Measurements from ENCODE around the gene TRIM17. TPM values are rescaled to one million over a fixed set of nuclear protein-coding genes. Genes with fewer than 3 reads are reported as not detected.

Gene TRIM17
- polyA plus RNA-seq, 1 of the 3 experiments (the other 2 are of a cell fraction), result 1.6 TPM

GRCh38 chr1:228393811-228394570, 22.7 kb downstream of the TRIM17 start:
- WGBS (ENCODE audit: low lambda C conversion rate), result 93% methylated on average over 5 of the region's 9 CpGs
- TF ChIP-seq USF2 (IDR thresholded peaks at IDR 0.05; ENCODE audit: borderline replicate concordance, low read depth, low read length) (no peak), POLR2AphosphoS5 (IDR thresholded peaks at IDR 0.05; ENCODE audit: low read depth, low read length) (0 out of 2 replicates have a peak, but pooled peaks have one; percentile 19)
- no peak overlapping the region for H3K9ac ChIP-seq
- H3F3A ChIP-seq (replicated peaks; ENCODE audit: insufficient read depth), result no peaks in the 10 kb centered on the region
- H3K9me3 ChIP-seq, result no peaks in the 10 kb centered on the region
- no peak overlapping the region for H3K4me2 ChIP-seq
- H3K27ac ChIP-seq (ENCODE audit: low read depth in 2 of 2, low read length in 1 of 2), result no peak overlapping the region
- peaks cover 9% of the 10 kb centered on the region; the same call in 1 of the 2 replicates for H4K20me1 ChIP-seq (ENCODE audit: insufficient read depth)
- DNase-seq, result no peak
- no peaks in the 10 kb centered on the region for H3K9me2 ChIP-seq
- H3K4me1 ChIP-seq (ENCODE audit: control insufficient read depth in 1 of 2, insufficient read depth in 2 of 2, low read depth in 1 of 2, low read length in 1 of 2), result peaks cover 0 to 13% of the 10 kb centered on the region in 2 experiments; a peak in 1 of 4 replicates
- H3K36me3 ChIP-seq (replicated peaks in 1 of 2; ENCODE audit: control insufficient read depth in 1 of 2, insufficient read depth in 2 of 2, low read length in 1 of 2), result peaks cover 0 to 51% of the 10 kb centered on the region in 2 experiments
- ChIA-PET CTCF (interaction anchor here (0.9 to 2.0 kb wide), 3 partner anchors 15 to 227 kb away, joined by 3 to 7 read pairs (median 4); no protein-coding TSS in a partner anchor), POLR2A (interaction anchor here (1.3 kb wide), 1 partner anchor 63 kb away, joined by 5 read pairs; a partner anchor contains a TSS)
- no peak overlapping the region for H3K4me3 ChIP-seq (ENCODE audit: low read depth in 2 of 2, low read length in 1 of 2)
- no peak overlapping the region for H2AFZ ChIP-seq (ENCODE audit: low read depth)
- no peaks in the 10 kb centered on the region for H3K27me3 ChIP-seq (ENCODE audit: insufficient read depth)
- H3K79me2 ChIP-seq (ENCODE audit: insufficient read depth), result no peaks in the 10 kb centered on the region

GRCh38 chr1:228393268-228393701, 23.4 kb downstream of the TRIM17 start:
- H3K4me2 ChIP-seq, result no peak overlapping the region
- WGBS (ENCODE audit: low lambda C conversion rate), result 94% methylated on average over 6 of the region's 8 CpGs

More at GRCh38 chr1:228393268-228393701, 23.4 kb downstream of the TRIM17 start:
- H3K79me2 ChIP-seq (ENCODE audit: insufficient read depth), result no peaks in the 10 kb centered on the region
- H3K9me3 ChIP-seq, result no peaks in the 10 kb centered on the region
- ChIA-PET CTCF (interaction anchor here (1.1 to 2.0 kb wide), 3 partner anchors 11 to 226 kb away, joined by 3 to 7 read pairs (median 4); no protein-coding TSS in a partner anchor), POLR2A (interaction anchor here (1.0 kb wide), 1 partner anchor 63 kb away, joined by 5 read pairs; no protein-coding TSS in a partner anchor)
- H3K36me3 ChIP-seq (replicated peaks in 1 of 2; ENCODE audit: control insufficient read depth in 1 of 2, insufficient read depth in 2 of 2, low read length in 1 of 2), result peaks cover 0 to 47% of the 10 kb centered on the region in 2 experiments
- no peak overlapping the region for H2AFZ ChIP-seq (ENCODE audit: low read depth)
- no peak for DNase-seq
- H3K4me1 ChIP-seq (ENCODE audit: control insufficient read depth in 1 of 2, insufficient read depth in 2 of 2, low read depth in 1 of 2, low read length in 1 of 2), result peaks cover 0 to 13% of the 10 kb centered on the region in 2 experiments; a peak in 1 of 4 replicates
- H3K9ac ChIP-seq, result no peak overlapping the region
- H3K27ac ChIP-seq (ENCODE audit: low read depth in 2 of 2, low read length in 1 of 2), result no peak overlapping the region
- no peaks in the 10 kb centered on the region for H3F3A ChIP-seq (replicated peaks; ENCODE audit: insufficient read depth)
- H3K27me3 ChIP-seq (ENCODE audit: insufficient read depth), result no peaks in the 10 kb centered on the region
- peaks cover 9% of the 10 kb centered on the region; the same call in 1 of the 2 replicates for H4K20me1 ChIP-seq (ENCODE audit: insufficient read depth)
- no peaks in the 10 kb centered on the region for H3K9me2 ChIP-seq
- no peak overlapping the region for H3K4me3 ChIP-seq (ENCODE audit: low read depth in 2 of 2, low read length in 1 of 2)
- no peak for TF ChIP-seq RXRA (IDR thresholded peaks at IDR 0.05; ENCODE audit: borderline replicate concordance, low read depth)
- peak; percentile 48 for TF ChIP-seq CTCF (IDR thresholded peaks at IDR 0.05)
